AG04449 (cell line): Measurements from ENCODE around the gene BCS1L.

ENCODE experiments used
- CTCF ChIA-PET: fragments of 350-600 bp; formaldehyde crosslinking; extraction: SDS; loops from one replicate; lab custom pipeline; 2021; ENCODE audit warnings: antibody characterized with exemption; lab: Yijun Ruan, JAX
- POLR2A ChIA-PET: fragments of 400-600, 350-600 bp; formaldehyde crosslinking; extraction: SDS; loops from one replicate; lab custom pipeline; 2020; ENCODE audit warnings: antibody characterized with exemption, inconsistent platforms; lab: Yijun Ruan, JAX
- DNase-seq: peaks from one replicate; pipeline ENCODE4 v3.0.0-alpha.2; 2010; ENCODE audit warnings: low read depth, low spot score
- H3K4me3 ChIP-seq: 2 replicates; pipeline ENCODE4 v1.5.1; 2011; ENCODE audit warnings: low read depth, mild to moderate bottlenecking, control low read depth, low read length
- CTCF ChIP-seq: IDR thresholded peaks from one replicate; pipeline ENCODE4 v1.5.1; 2011; ENCODE audit warnings: mild to moderate bottlenecking, moderate library complexity, low read length, control low read depth, inconsistent platforms; ENCODE audit not compliant: insufficient read depth; ENCODE audit errors: missing control alignments

The BCS1L gene

GRCh38 chr2:218623366-218623705, 36.1 kb upstream of the BCS1L start:
- DNase-seq, result no peak
- ChIA-PET CTCF (interaction anchor here (1.6 kb wide), 1 partner anchor 25 kb away, joined by 5 read pairs; no protein-coding TSS in a partner anchor), POLR2A (no interaction called here)
- H3K4me3 ChIP-seq, result no peak overlapping the region
- no peak for TF ChIP-seq CTCF

- ChIA-PET POLR2A (no interaction called here), CTCF (interaction anchor here (0.9 kb wide), 1 partner anchor 22 kb away, joined by 3 read pairs; no protein-coding TSS in a partner anchor)
- TF ChIP-seq CTCF, result no peak
- no peak for DNase-seq
- no peak overlapping the region for H3K4me3 ChIP-seq
These were observed 33.1 kb upstream of the BCS1L start for GRCh38 chr2:218626369-218626768.

- POLR2A ChIA-PET, result interaction anchor here (1.1 kb wide), 1 partner anchor 44 kb away, joined by 3 read pairs; the partner anchor contains the start of genes RNF25 and STK36
- H3K4me3 ChIP-seq, result no peak overlapping the region
- TF ChIP-seq CTCF, result no peak
- CTCF ChIA-PET, result interaction anchor here (1.7 kb wide), 1 partner anchor 21 kb away, joined by 8 read pairs; no protein-coding TSS in a partner anchor
- no peak for DNase-seq
These were observed 31.5 kb upstream of the BCS1L start for GRCh38 chr2:218627939-218628338.

GRCh38 chr2:218631837-218632236, 27.6 kb upstream of the BCS1L start:
- POLR2A ChIA-PET, result no interaction called here

GRCh38 chr2:218635719-218636118, 23.8 kb upstream of the BCS1L start:
- POLR2A ChIA-PET, result no interaction called here
- no peak overlapping the region for H3K4me3 ChIP-seq
- no peak for TF ChIP-seq CTCF
- CTCF ChIA-PET, result interaction anchor here (0.6 to 2.3 kb wide), 4 partner anchors 13 to 169 kb away, joined by 3 to 7 read pairs (median 3); no protein-coding TSS in a partner anchor
- no peak for DNase-seq

More at GRCh38 chr2:218631837-218632236, 27.6 kb upstream of the BCS1L start:
- TF ChIP-seq CTCF, result no peak
- no peak for DNase-seq
- CTCF ChIA-PET, result interaction anchor here (1.0 to 2.4 kb wide), 3 partner anchors 9 to 24 kb away, joined by 4 to 15 read pairs (median 4); partner anchors contain the start of gene PLCD4
- no peak overlapping the region for H3K4me3 ChIP-seq

GRCh38 chr2:218638372-218638771, 21.1 kb upstream of the BCS1L start:
- no peak for DNase-seq
- TF ChIP-seq CTCF, result no peak
- H3K4me3 ChIP-seq, result no peak overlapping the region
- ChIA-PET POLR2A (no interaction called here), CTCF (no interaction called here)
